ENCODE measurements around the gene PRR36.
"Not testable (repeated sequence)": the region's sequence is repeated elsewhere in the genome, so short reads cannot be mapped to it uniquely, and the experiment has no call there.

The PRR36 gene

DNA sequence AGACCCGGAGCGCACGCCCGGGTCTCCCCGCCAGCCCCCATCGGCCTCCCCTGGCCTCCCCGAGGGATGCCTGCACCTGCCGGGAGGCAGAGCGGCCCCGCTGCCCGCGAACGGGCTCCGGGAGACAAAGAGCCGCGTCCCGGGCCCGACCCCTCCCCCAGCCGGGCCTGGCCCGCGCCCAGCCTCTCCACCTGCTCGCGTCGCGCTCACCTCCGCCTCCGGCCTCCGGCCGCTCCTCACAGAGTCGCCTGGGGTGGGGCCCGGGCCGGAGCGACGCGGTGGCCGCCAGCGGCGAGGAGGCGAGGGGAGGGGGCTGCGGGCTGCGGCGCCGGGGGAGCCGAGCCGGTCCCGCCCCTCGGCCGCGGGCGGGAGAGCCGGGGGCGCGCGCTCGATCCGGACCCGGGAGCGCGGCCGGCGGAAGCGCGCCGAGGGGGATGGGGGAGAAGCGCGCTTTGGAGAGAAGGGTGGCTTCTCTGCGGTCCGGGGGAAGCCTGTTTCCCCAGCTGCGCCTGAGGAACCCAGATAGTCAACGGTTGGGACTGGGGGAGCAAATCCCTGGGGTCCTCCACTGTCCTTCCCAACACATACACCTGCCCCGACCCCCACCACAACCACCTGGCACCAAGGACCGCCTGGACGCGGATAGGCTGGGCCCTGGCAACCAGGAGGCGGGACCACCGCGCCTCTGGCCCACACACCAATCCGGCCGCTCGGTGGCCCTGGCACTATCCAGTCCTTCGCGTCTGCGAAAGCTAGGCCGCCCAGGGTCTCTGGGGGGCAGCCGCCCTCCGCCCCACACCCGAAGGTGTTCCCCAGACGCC, at the start of gene PRR36:
Gene PRR36, minus strand, starts transcription at position 315 of the 821 bp plus-strand sequence. CDS start 701 bp downstream, outside the sequence.
- peak; percentile 37 for DNase-seq

DNA sequence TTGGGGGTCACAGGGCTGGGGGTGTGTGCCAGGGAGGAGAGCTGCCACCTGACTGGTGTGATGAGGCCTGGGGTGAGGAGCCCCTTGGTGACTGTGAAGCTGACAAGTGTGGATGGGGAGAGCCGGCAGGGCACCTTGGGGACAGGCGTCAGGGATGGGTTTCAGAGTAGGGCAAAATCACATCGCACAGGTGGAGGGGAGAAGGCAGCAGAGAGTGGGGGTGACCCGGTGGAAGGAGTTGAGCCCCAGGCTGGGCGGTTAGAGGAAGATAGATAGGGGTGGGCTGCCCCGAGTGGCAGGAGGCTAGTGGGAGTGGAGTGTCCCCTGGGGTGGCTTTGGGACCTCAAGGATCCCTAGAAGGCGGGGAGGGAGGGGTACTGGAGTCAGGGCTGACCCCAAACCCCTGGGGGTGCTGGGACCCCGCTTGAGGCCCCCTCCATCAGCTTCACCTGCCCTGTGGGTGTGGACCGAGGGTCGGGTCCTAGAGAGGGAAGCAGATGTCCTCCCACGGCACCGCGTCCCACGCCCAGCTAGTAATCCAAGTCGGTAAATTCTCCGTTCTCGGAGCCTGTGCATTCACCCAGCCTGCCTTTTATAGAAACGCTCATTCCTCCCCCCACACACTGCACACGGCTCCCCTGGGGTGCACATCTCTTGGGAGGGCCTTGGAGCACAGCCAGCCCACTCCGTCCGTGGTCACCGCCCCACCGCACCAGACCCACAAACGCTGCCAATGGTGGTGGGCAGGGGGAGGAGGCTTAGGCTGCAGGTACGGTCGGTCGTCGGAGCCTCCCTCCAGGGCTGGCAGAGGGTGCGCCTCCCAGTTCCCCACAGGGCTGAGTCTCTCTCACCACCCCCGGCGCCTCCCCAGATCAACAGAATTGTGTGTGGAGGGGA, 49.4 kb upstream of the PRR36 start:
- DNase-seq = no peak

DNA sequence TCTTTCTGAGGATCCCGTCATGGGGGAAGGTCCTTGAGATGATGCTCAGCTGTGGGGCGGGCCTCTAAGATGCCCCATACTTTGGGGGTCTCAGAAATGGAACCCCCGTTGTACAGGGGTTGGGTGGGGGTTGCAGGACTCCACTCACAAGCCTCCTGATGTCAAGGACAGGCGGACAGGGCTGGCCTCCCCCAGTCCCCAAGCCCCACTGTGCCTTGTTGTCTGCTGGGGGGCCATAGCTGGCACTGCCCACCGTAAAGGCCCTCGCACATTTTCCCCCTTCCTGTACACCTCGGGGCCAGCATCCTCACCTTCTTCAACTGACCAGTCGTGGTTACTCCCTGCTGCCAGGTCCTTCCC, 48.6 kb upstream of the PRR36 start:
- no peak for DNase-seq

DNA sequence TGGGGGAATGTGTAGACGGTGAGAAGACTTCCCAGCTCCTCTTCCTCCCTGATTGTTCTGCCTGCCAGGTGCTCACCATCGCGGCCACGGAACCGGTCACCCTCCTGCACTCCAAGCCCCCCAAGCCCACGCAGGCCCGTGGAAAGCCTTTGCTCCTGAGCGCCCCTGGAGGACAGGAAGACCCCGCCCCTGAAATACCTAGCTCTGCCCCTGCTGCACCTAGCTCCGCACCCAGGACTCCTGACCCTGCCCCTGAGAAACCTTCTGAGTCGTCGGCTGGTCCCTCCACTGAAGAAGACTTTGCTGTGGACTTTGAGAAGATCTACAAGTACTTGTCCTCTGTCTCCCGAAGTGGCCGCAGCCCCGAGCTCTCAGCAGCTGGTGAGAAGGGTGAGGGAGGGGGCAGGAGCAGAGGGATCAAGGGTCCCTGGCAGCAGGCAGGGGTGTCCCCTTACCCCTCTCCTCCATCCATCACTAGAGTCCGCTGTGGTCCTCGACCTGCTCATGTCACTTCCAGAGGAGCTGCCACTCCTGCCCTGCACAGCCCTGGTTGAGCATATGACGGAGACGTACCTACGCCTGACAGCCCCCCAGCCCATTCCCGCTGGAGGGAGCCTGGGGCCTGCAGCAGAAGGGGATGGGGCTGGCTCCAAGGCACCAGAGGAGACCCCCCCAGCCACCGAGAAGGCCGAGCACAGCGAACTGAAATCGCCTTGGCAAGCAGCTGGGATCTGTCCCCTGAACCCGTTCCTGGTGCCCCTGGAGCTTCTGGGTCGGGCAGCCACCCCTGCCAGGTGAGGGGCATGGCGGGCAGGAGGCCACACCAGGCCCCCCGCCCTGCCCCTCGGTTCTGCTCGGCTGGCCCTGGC, 48.0 kb upstream of the PRR36 start:
- DNase-seq = no peak

DNA sequence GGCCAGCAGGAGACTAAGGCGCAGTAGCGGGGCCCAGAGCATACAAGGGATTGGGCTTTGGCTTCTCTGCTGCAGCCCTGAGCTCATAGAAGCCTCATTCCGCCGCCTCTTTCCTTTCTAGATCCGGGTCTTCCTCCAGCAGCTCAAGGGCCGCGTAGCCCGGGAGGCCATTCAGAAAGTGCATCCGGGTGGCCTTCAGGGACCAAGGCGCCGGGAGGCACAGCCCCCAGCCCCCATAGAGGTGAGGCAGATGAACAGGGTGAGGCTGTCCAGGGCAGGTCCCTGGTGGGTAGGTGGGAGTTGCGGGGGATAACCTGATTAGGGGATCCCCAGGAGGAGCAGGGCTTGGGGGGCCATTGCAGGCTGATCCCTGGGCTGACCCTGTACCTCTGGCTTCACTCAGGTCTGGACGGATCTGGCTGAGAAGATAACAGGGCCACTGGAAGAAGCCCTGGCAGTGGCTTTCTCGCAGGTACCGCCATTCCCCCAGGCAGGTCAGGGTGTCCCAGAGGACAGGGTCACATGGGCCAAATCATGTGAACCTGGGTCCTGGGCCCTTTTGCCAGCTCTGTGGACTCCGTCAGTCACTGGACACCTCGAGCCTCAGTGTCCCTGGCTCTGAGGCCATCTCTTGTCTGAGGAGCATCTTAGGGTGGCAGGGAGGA, 47.2 kb upstream of the PRR36 start:
- DNase-seq = no peak

DNA sequence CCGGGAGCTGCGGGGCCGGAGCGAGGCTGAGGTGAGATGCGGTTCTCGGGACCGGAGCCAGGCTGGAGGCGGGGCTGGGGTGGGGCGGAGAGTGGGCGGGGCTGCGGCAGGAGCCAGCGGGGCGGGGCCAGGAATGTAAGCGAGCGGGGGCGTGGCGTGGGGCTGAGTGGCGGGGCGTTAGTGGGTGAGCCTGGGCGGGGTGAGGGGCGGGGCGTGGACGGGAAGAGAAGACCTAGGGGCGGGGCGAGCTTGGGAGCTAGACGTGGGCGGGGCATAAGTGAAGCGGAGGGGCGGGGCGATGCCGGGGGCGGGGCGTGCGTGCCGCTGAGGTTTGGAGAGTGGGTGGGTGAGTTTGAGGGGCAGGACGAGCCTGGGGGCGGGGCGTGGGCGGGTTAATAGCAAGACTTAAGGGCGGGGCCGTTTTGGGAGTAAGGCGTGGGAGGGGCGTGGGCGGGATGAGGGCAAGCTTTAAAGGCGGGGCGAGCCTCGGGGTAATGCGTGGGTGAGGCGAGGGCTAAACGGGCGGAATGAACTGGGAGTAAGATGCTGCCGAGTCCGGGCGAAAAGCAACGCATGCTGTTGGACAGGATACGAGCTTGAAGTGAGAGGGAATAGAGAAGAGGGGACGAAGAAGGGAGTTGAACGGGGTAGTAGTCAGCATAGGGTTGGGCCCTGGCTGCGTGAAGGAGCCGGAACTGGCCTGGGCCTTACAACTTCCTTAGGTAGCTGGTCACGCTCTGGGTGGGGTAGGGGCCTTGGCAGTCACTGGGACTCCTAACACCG, 46.5 kb upstream of the PRR36 start:
- peak; percentile 100 for DNase-seq

DNA sequence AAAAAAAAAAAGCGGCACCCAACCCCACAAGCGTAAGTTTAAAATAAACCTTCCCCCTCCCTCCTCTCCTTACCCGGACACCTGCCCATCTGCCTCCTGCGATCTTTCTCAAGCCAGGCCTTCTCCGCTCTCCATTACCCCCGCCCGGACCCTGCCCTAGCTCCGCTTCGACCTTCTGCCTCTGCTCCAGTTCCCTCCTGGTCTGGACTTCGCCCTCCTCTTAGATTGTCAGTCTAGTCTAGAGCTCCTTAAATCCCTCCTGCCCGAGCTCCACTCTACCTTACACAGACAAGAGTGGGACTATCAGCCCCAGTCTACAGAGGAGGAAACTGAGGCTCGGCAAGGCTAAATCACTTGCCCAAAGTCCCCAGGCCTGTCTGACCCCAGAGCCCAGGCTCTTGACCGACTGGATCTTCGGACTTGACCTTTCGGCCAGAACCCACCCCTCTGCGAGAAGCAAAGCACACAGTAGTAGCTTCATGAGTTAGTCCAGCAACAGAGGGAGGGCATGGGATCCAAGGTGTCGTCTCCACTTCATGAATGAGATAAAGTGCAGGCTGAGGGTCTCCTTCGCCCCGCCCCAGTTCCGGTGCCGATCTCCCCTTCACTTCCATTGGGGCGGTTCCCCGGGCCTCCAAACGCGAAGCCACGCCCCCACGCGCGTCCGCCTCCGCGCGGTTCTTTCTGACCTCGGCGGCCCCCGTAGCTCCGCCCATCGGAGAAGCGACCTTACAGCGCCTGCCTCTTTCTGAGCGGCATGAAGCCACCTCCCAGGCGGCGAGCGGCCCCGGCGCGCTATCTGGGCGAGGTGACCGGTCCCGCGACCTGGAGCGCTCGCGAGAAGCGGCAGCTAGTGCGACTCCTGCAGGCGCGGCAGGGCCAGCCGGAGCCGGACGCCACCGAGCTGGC, 45.7 kb upstream of the PRR36 start, which contains the start of gene SNAPC2:
Gene SNAPC2, plus strand, starts transcription at position 729 of the 909 bp plus-strand sequence. Its CDS starts 29 bp downstream, at position 758.
- peak; percentile 98 for DNase-seq

DNA sequence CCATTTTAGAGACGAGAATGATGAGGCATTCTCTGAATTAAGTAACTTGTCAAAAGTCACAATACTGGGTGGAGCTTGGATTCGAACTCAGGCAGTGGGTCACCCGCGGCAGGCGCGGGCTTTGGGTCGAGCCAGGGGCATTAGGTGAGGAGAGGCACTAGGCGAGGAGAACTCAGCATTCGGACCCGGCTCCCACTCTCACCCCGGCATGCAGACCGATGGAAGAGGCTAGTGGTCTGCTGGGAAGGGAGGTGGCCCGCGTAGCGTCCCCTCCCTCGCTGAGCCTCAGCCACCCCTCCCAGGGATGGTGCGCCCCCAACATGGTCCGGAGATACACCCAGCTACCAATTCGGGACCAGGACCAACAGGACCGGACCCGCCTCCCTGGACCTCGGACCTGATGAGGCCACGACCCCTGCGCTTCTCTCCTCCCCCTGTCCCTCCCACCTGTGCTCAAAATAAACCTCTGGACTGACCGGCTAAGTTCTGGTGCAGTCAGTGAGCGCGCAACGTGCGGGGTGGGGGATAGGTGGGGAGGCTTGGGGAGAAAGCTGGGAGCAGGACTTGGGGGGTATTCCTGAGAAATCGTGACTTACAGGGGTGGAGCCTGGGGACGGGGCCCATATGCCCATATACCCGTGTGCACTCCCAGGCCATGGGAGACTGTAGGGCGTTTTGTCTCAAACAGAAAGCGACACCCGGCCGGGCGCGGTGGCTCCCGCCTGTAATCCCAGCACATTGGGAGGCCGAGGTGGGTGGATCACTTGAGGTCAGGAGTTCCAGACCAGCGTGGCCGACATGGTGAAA, 44.6 kb upstream of the PRR36 start:
- no peak for DNase-seq

DNA sequence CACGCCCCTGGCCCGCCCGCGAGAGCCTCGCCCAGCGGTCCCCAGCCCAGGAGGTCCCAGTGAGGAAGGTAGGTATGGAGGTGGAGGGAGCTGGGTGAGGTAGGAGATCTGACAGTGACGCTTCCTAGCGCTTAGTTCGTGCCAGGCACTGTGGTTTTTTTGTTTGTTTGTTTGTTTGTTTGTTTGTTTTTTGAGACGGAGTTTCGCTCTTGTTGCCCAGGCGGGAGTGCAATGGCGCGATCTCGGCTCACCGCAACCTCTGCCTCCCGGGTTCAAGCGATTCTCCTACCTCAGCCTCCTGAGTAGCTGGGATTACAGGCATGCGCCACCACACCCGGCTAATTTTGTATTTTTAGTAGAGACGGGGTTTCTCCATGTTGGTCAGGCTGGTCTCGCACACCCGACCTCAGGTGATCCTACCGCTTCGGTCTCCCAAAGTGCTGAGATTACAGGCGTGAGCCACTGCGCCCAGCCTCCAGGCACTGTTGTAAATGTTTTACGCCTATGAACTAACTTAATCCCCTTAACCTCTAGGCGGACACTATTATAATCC, 43.9 kb upstream of the PRR36 start:
- DNase-seq = not testable (repeated sequence)

DNA sequence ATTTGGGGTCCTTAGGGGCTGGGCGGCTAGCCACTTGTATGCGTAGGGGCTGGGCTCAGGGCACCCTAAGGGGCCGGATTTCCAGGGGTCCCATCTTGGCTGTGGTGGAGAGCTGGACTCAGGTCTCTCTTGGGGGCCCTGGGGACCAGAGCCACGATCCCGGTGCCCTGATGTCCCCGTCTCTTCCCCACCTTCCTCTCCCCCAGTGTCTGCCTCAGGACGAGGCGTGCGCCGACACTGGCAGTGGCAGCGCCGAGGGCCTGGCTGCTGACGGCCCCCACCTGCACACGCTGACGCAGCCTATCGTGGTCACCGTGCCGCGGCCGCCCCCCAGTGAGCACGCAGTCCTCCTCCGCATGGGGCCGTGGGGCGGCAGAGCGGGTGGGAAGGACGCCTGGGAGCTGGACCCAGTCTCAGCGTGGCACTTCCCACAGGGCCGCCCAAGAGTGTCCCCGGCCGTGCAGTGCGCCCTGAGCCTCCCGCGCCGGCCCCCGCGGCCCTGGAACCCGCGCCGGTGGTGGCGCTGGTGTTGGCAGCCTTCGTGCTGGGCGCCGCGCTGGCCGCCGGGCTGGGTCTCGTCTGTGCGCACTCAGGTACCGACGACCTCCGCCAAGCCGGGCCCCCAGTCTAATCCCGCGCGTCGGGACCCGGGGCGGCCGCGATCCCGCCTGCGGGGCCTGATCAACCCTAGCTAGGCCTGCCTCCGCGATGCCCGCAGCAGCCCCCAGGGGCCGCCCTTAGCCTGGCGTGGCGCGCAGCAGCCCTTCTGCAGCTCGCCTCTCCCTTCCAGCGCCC, 43.3 kb upstream of the PRR36 start:
- peak; percentile 74 for DNase-seq

DNA sequence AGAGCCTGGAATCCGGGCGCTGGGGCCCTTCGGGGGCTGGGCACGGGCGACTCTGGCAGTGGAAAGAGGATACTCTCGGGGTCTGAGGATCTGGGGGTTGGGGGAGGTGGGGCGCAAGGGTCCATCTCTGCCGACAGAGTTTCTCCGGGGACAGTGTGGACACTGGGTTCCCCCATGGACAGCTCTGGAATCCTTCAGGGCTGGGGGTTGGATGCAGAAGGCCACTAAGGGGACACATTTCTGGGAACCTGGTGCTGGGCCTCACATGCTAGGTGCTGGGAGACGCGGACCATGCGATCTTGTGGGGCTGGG, 42.7 kb upstream of the PRR36 start:
- no peak for DNase-seq

DNA sequence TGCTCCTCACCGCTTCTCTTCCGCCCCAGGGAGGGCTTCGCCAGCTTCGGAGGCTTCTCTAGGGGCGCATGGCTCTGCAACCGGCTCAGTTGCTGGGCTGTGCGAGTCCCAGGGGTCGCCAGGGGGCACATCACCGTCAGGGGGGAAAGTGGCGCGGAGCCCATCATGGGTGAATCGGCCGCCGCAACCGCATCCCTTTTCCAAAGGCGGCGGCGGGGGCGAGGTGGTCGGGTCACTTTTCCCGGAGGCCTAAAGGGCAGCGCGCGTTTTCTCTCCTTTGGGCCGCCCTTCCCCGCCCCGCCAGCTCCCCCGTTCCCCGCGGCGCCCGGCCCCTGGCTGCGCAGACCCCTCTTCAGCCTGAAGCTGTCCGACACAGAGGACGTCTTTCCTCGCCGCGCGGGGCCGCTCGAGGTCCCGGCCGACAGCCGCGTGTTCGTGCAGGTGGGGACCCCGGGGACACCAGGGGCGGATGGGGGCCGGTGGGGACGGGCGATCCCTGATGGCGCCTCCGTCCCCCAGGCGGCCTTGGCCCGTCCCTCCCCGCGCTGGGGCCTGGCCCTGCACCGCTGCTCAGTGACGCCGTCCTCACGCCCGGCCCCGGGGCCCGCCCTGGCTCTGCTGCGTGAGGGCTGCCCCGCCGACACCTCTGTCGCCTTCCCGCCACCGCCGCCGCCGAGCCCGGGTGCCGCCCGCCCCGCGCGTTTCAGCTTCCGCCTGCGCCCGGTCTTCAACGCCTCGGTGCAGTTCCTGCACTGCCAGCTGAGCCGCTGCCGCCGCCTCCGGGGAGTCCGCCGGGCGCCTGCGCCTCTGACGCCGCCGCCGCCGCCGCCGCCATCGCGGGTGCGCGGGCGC, 42.1 kb upstream of the PRR36 start:
- DNase-seq = peak; percentile 74

DNA sequence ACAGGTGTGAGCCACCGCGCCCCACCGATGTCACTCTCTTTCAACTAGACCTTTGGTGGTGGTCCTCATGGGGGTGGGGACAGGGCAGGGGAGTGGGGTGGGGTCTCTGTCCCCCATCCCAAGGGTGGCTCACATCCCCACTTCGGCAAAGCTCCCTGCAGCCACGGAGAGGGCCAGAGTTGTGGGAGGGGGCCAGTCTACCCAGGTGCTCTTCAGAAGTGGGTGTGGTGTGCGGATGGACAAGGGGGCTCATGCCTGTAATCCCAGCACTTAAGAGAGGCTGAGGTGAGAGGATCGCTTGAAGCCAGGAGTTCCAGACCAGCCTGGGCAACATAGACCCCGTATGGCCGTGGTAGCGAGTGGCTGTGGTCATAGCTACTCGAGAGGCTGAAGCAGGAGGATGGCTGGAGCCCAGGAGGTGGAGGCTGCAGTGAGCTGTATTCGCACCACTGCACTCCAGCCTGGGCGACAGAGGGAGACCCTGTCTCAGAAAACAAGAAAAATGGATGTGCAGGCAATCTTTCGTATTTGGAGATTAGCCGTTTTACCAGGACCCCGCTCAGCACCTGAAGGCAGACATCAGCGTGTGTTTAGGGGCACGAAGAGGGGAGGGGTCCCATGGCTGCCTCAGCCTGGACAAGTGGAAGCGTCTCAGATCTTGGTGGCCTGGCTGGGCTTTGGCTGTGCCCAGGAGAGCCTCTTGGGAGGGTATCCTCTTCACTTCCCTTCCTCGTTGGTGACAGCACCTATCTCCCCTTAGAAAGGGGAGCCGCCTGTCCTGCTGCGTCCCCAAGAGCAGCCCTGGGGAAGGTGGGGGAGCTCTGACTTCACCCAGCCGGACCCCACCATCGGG, 41.3 kb upstream of the PRR36 start:
- DNase-seq = no peak

DNA sequence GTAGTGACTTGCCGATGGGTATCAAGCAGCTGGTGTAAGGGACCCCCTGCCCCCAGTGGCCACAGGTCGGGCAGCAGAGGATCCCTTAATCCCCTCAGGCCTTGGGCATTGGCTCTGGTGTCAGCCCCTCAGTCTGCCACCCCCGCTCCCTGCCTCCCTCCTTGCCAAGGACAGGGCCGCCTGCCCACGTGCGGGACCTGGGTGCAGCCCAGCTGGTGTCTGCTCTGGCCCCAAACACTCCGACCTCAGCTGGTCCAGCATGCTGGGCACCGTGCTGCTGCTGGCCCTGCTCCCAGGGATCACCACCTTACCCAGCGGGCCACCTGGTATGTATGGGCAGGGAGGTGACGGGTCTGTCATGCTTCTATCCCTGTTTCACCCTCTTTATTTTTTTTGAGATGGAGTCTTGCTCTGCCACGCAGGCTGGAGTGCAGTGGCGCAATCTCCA, 40.4 kb upstream of the PRR36 start, which contains the start of gene TGFBR3L:
Gene TGFBR3L, plus strand, starts transcription at position 233 of the 448 bp plus-strand sequence.
- no peak for DNase-seq

DNA sequence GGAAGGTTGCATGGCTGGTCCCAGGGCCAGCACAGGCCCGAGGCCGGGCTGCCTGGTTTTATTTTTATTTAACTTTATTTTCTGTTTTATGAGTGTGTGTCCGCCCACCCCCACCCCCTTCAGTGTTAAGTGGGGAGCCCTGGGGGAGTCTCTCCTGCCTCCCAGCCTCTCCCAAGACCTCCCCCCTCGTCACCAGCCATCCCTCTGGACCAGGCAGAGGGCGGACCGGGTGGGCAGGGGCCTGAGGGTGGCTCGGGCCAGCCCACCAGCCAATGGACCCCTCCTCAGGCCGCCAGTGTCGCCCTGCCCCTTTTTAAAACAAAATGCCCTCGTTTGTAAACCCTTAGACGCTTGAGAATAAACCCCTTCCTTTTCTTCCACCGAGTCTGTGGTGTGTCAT, 39.9 kb upstream of the PRR36 start:
- DNase-seq = no peak

DNA sequence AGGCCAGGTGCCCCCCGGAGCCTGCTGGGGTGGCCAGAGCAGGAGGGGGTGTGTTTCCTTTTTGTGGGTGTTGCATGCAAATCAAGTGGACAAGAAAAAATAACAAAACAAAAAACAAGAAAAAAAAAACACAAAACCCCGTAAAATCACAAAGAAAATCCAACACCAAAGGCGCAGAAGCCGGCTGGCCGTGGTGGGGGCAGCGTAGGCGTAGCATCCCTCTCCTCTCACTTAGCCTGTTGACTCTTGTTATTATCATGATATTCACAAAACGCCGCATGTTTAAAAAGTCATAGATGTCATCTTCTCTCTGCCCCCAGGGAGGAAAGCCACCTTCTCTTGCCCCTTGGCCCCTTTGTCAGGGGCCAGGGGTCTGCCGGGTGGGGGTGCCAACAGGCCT, 39.5 kb upstream of the PRR36 start:
- no peak for DNase-seq

Data from stimulated activated CD4-positive, alpha-beta T cell treated with anti-CD3 and anti-CD28 coated beads, Interleukin-15, amount 100 ng/mL, for 24 hours (primary cell).